H9 (cell line): Measurements from ENCODE around the gene IZUMO1. TPM values are rescaled to one million over a fixed set of nuclear protein-coding genes. Genes with fewer than 3 reads are reported as not detected.
"Not testable (repeated sequence)": the region's sequence is repeated elsewhere in the genome, so short reads cannot be mapped to it uniquely, and the experiment has no call there.

ENCODE experiments used
- DNase-seq: peaks from one replicate; pipeline ENCODE4 v3.0.0-alpha.2; 2017
- H2AFZ ChIP-seq: one replicate; pipeline ENCODE4 v1.6.1; 2013; ENCODE audit warnings: mild to moderate bottlenecking, low read length, control low read depth, moderate library complexity
- H2AK5ac ChIP-seq: 2 replicates; pipeline ENCODE4 v1.6.1; 2013; ENCODE audit warnings: low read length, control low read depth, mixed read lengths; ENCODE audit not compliant: insufficient read length
- H2BK120ac ChIP-seq: one replicate; pipeline ENCODE4 v1.6.1; 2013; ENCODE audit warnings: low read depth, mild to moderate bottlenecking, low read length, control low read depth, inconsistent platforms; ENCODE audit not compliant: poor library complexity, severe bottlenecking
- H2BK12ac ChIP-seq: 2 replicates; pipeline ENCODE4 v1.6.1; 2013; ENCODE audit warnings: low read length, control low read depth, mixed read lengths, low read depth; ENCODE audit not compliant: insufficient read length
- H2BK15ac ChIP-seq: 2 replicates; pipeline ENCODE4 v1.6.1; 2013; ENCODE audit warnings: low read depth, low read length, control low read depth
- H2BK20ac ChIP-seq: one replicate; pipeline ENCODE4 v1.6.1; 2013; ENCODE audit warnings: low read depth, mild to moderate bottlenecking, low read length, control low read depth, inconsistent platforms; ENCODE audit not compliant: poor library complexity, severe bottlenecking
- H2BK5ac ChIP-seq: 2 replicates; pipeline ENCODE4 v1.6.1; 2013; ENCODE audit warnings: low read length, control low read depth, mixed read lengths; ENCODE audit not compliant: insufficient read length
- H3K14ac ChIP-seq: 2 replicates; pipeline ENCODE4 v1.6.1; 2013; ENCODE audit warnings: low read length, control low read depth; ENCODE audit not compliant: insufficient read depth
- H3K18ac ChIP-seq: 2 replicates; pipeline ENCODE4 v1.6.1; 2013; ENCODE audit warnings: low read depth, mild to moderate bottlenecking, mixed read lengths, low read length, control low read depth; ENCODE audit not compliant: insufficient read length
- H3K23ac ChIP-seq: 2 replicates; pipeline ENCODE4 v1.6.1; 2013; ENCODE audit warnings: low read length, control low read depth, mixed read lengths, low read depth; ENCODE audit not compliant: insufficient read length
- H3K23me2 ChIP-seq: 2 replicates; pipeline ENCODE4 v1.6.1; 2013; ENCODE audit warnings: low read depth, mild to moderate bottlenecking, mixed read lengths, low read length, control low read depth; ENCODE audit not compliant: insufficient read length, poor library complexity, severe bottlenecking
- H3K27ac ChIP-seq: 2 replicates; pipeline ENCODE4 v1.5.1; 2013; ENCODE audit warnings: low read length, control low read depth, mixed read lengths, low read depth; ENCODE audit not compliant: insufficient read length
- H3K27me3 ChIP-seq: 2 replicates; pipeline ENCODE4 v1.6.1; 2013; ENCODE audit warnings: low read length, control low read depth, inconsistent platforms; ENCODE audit not compliant: insufficient read depth
- H3K4ac ChIP-seq: 2 replicates; pipeline ENCODE4 v1.6.1; 2013; ENCODE audit warnings: low read depth, mild to moderate bottlenecking, control low read depth, inconsistent platforms, low read length, moderate library complexity
- H3K4me1 ChIP-seq: 2 replicates; pipeline ENCODE4 v1.6.1; 2013; ENCODE audit warnings: low read length, control low read depth, inconsistent platforms; ENCODE audit not compliant: insufficient read depth
- H3K4me2 ChIP-seq: 2 replicates; pipeline ENCODE4 v1.6.1; 2013; ENCODE audit warnings: low read length, control low read depth, mixed read lengths; ENCODE audit not compliant: insufficient read length, insufficient read depth
- H3K56ac ChIP-seq: 2 replicates; pipeline ENCODE4 v1.6.1; 2013; ENCODE audit warnings: low read depth, mild to moderate bottlenecking, mixed read lengths, low read length, control low read depth; ENCODE audit not compliant: insufficient read length
- H3K79me1 ChIP-seq: 2 replicates; pipeline ENCODE4 v1.6.1; 2013; ENCODE audit warnings: low read depth, mild to moderate bottlenecking, moderate library complexity, low read length, control low read depth, inconsistent platforms; ENCODE audit not compliant: insufficient read depth, poor library complexity, severe bottlenecking
- H3K79me2 ChIP-seq: 2 replicates; pipeline ENCODE4 v1.6.1; 2013; ENCODE audit warnings: low read length, control low read depth, inconsistent platforms; ENCODE audit not compliant: insufficient read depth
- H3K9ac ChIP-seq: 2 replicates; pipeline ENCODE4 v1.6.1; 2013; ENCODE audit warnings: low read length, control low read depth, mixed read lengths; ENCODE audit not compliant: insufficient read length; ENCODE audit errors: extremely low read depth
- H3K9me3 ChIP-seq: one replicate; pipeline ENCODE4 v1.6.1; 2013; ENCODE audit warnings: low read depth, low read length, inconsistent platforms; ENCODE audit not compliant: control insufficient read depth
- H3T11ph ChIP-seq: one replicate; pipeline ENCODE4 v1.6.1; 2013; ENCODE audit warnings: mild to moderate bottlenecking, low read length, control low read depth, inconsistent platforms
- H4K20me1 ChIP-seq: one replicate; pipeline ENCODE4 v1.6.1; 2013; ENCODE audit not compliant: control insufficient read depth, insufficient read length, insufficient read depth
- H4K5ac ChIP-seq: 2 replicates; pipeline ENCODE4 v1.6.1; 2013; ENCODE audit warnings: low read depth, mild to moderate bottlenecking, mixed read lengths, low read length, control low read depth; ENCODE audit not compliant: insufficient read length
- H4K8ac ChIP-seq: replicated peaks from 2 replicates; pipeline ENCODE4 v1.6.1; 2013; ENCODE audit warnings: low read length, control low read depth, mixed read lengths, low read depth; ENCODE audit not compliant: insufficient read length
- H4K91ac ChIP-seq: 2 replicates; pipeline ENCODE4 v1.6.1; 2013; ENCODE audit warnings: low read depth, mild to moderate bottlenecking, moderate library complexity, mixed read lengths, low read length, control low read depth; ENCODE audit not compliant: insufficient read length
- H3K27ac Mint-ChIP-seq, 3 experiments: 2 replicates in 2 of 3; 3 replicates in 1 of 3; pipeline ENCODE4 v1.8.0; 2020 to 2021; ENCODE audit warnings: mixed read lengths in 3 of 3, mild to moderate bottlenecking in 1 of 3, moderate library complexity in 1 of 3
- H3K27me3 Mint-ChIP-seq: 2 replicates; pipeline ENCODE4 v1.8.0; 2021; ENCODE audit warnings: low read depth, mild to moderate bottlenecking, moderate library complexity, mixed read lengths
- H3K36me3 Mint-ChIP-seq, 3 experiments: 2 replicates in 2 of 3; 3 replicates in 1 of 3; pipeline ENCODE4 v1.8.0; 2020 to 2021; ENCODE audit warnings: low read depth in 3 of 3, mixed read lengths in 3 of 3; ENCODE audit not compliant: insufficient read depth in 1 of 3
- H3K4me1 Mint-ChIP-seq, 2 experiments: 2 replicates each; pipeline ENCODE4 v1.8.0; 2020; ENCODE audit warnings: mixed read lengths in 2 of 2
- H3K4me3 Mint-ChIP-seq, 2 experiments: 2 replicates in 1 of 2; 3 replicates in 1 of 2; pipeline ENCODE4 v1.8.0; 2020 to 2021; ENCODE audit warnings: mild to moderate bottlenecking in 2 of 2, mixed read lengths in 2 of 2, moderate library complexity in 1 of 2
- H3K9me3 Mint-ChIP-seq, 2 experiments: 2 replicates in 1 of 2; 3 replicates in 1 of 2; pipeline ENCODE4 v1.8.0; 2020; ENCODE audit warnings: mild to moderate bottlenecking in 2 of 2, mixed read lengths in 2 of 2, moderate library complexity in 1 of 2
- CTCF ChIP-seq: fragments of 200-600 bp; sonication (generic); conservative IDR thresholded peaks from 3 replicates; pipeline ENCODE4 v1.8.0; 2021; ENCODE audit warnings: antibody characterized with exemption, mild to moderate bottlenecking
- WGBS: extraction: QIAGEN DNeasy Blood & Tissue Kit; methylation state at CpG from one replicate; pipeline ENCODE4 v1.1.7; 2013; ENCODE audit warnings: missing lambda C conversion rate, low lambda C conversion rate, mixed read lengths; ENCODE audit not compliant: insufficient read length; ENCODE audit errors: extremely low coverage; 5-methylcytosine and 5-hydroxymethylcytosine counted together
- total RNA-seq: library from RNA; stranded (reverse); gene quantifications from 2 replicates; pipeline ENCODE4 v1.2.1, GENCODE V29; 2021

IZUMO1 gene
- total RNA-seq, 1 experiment from 2014 or later: 3.7 TPM

- H2AFZ ChIP-seq: no peak overlapping the region
- no peaks in the 10 kb centered on the region for H3K36me3 Mint-ChIP-seq
- peaks cover 6 to 7% of the 10 kb centered on the region in 2 experiments; a peak in 3 of 4 replicates for H3K4me1 Mint-ChIP-seq
- no peaks in the 10 kb centered on the region for H3K79me1 ChIP-seq
- no peak overlapping the region for H3K27ac ChIP-seq
- no peak for DNase-seq
- no peak overlapping the region for H3T11ph ChIP-seq
- H3K56ac ChIP-seq: no peak overlapping the region
- no peak overlapping the region for H2BK12ac ChIP-seq
- no peaks in the 10 kb centered on the region for H4K20me1 ChIP-seq
- H3K9ac ChIP-seq: no peak overlapping the region
- no peaks in the 10 kb centered on the region for H3K27me3 ChIP-seq
- 0 out of 5 replicates have a peak, but pooled peaks cover 0 to 2% of the 10 kb centered on the region in 2 experiments for H3K9me3 Mint-ChIP-seq
- no peaks in the 10 kb centered on the region for H3K9me3 ChIP-seq
- H4K5ac ChIP-seq: no peak overlapping the region
- H3K27ac Mint-ChIP-seq: no peak overlapping the region; a peak in 1 of 7 replicates
- no peaks in the 10 kb centered on the region for H3K79me2 ChIP-seq
- H2BK15ac ChIP-seq: no peak overlapping the region
- H3K4me2 ChIP-seq: no peak overlapping the region
- TF ChIP-seq CTCF: no peak
- no CpG with 5 or more reads among the region's 8 CpGs for WGBS
- no peak overlapping the region for H2BK120ac ChIP-seq
- H3K23ac ChIP-seq: no peak overlapping the region
- no peaks in the 10 kb centered on the region; the same call in 1 of the 2 replicates for H3K27me3 Mint-ChIP-seq
- no peak overlapping the region for H4K8ac ChIP-seq
- no peak overlapping the region for H3K18ac ChIP-seq
- H2BK20ac ChIP-seq: no peak overlapping the region
- no peak overlapping the region for H2BK5ac ChIP-seq
- H3K14ac ChIP-seq: no peak overlapping the region
- H3K4me3 Mint-ChIP-seq: no peak overlapping the region
- H3K23me2 ChIP-seq: no peaks in the 10 kb centered on the region
- no peak overlapping the region for H2AK5ac ChIP-seq
- H4K91ac ChIP-seq: no peak overlapping the region
- H3K4ac ChIP-seq: no peak overlapping the region
- peaks cover 2% of the 10 kb centered on the region; the same call in 1 of the 2 replicates for H3K4me1 ChIP-seq
These were observed 46.6 kb upstream of the IZUMO1 start for GRCh38 chr19:48793271-48793670.

- H3K23ac ChIP-seq, DNase-seq, H2BK120ac ChIP-seq, H3T11ph ChIP-seq, H3K36me3 Mint-ChIP-seq, H2BK12ac ChIP-seq, H3K14ac ChIP-seq, H3K27ac ChIP-seq, H3K79me2 ChIP-seq, H2BK20ac ChIP-seq, H3K23me2 ChIP-seq, H3K4me1 Mint-ChIP-seq, H2AFZ ChIP-seq, H3K27me3 ChIP-seq, H3K18ac ChIP-seq, H4K8ac ChIP-seq, H3K9ac ChIP-seq, H3K9me3 ChIP-seq, H3K9me3 Mint-ChIP-seq, H3K4me1 ChIP-seq, H3K27me3 Mint-ChIP-seq, H3K79me1 ChIP-seq, H2BK5ac ChIP-seq, H4K91ac ChIP-seq, H2BK15ac ChIP-seq, H3K4me2 ChIP-seq, H3K27ac Mint-ChIP-seq, H2AK5ac ChIP-seq, H4K20me1 ChIP-seq, H3K4ac ChIP-seq, H4K5ac ChIP-seq, H3K56ac ChIP-seq: not testable (repeated sequence)
- peak overlapping the region in 1 of 2 experiments; percentile 2; a peak in 1 of 5 replicates for H3K4me3 Mint-ChIP-seq
- no CpG with 5 or more reads among the region's 9 CpGs for WGBS
These were observed 40.6 kb upstream of the IZUMO1 start for GRCh38 chr19:48787331-48787730.
